ENCODE measurements around the gene FAM114A1. TPM values are rescaled to one million over a fixed set of nuclear protein-coding genes. Genes with fewer than 3 reads are reported as not detected.
"Not testable (repeated sequence)": the region's sequence is repeated elsewhere in the genome, so short reads cannot be mapped to it uniquely, and the experiment has no call there.

FAM114A1 gene
- total RNA-seq, 1 experiment from 2014 or later: 32.0 TPM

DNA sequence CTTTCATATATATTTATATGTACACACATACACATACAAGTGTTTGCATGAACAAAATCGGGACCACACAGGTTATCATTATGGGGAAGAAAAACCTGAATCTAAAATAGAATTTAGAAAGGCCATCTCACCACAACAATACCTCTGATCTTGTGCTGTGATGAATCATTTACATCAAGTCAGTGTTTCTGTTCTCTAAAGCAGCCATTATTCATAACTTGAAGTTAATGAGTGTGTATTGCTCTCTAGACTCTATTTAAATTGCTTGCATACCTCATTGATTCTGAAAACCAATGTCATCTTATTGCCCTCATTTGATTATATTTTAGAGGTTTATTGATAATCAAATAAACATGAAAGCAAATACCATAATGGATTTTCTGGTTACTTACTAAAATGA is 71.6 kb downstream of the FAM114A1 start:
- H3K9me3 ChIP-seq (ENCODE audit: control insufficient read depth, insufficient read depth, low read depth, low read length): no peaks in the 10 kb centered on the region
- no peak for TF ChIP-seq POLR2AphosphoS5 (IDR thresholded peaks at IDR 0.05; ENCODE audit: low read depth, low read length)
- TF ChIP-seq, protein P1, sequence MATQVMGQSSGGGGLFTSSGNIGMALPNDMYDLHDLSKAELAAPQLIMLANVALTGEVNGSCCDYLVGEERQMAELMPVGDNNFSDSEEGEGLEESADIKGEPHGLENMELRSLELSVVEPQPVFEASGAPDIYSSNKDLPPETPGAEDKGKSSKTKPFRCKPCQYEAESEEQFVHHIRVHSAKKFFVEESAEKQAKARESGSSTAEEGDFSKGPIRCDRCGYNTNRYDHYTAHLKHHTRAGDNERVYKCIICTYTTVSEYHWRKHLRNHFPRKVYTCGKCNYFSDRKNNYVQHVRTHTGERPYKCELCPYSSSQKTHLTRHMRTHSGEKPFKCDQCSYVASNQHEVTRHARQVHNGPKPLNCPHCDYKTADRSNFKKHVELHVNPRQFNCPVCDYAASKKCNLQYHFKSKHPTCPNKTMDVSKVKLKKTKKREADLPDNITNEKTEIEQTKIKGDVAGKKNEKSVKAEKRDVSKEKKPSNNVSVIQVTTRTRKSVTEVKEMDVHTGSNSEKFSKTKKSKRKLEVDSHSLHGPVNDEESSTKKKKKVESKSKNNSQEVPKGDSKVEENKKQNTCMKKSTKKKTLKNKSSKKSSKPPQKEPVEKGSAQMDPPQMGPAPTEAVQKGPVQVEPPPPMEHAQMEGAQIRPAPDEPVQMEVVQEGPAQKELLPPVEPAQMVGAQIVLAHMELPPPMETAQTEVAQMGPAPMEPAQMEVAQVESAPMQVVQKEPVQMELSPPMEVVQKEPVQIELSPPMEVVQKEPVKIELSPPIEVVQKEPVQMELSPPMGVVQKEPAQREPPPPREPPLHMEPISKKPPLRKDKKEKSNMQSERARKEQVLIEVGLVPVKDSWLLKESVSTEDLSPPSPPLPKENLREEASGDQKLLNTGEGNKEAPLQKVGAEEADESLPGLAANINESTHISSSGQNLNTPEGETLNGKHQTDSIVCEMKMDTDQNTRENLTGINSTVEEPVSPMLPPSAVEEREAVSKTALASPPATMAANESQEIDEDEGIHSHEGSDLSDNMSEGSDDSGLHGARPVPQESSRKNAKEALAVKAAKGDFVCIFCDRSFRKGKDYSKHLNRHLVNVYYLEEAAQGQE (IDR thresholded peaks at IDR 0.05; ENCODE audit: insufficient read depth in 1 of 2, low read depth in 2 of 2, low read length in 1 of 2): no peak
- TF ChIP-seq TCF7L2 (IDR thresholded peaks at IDR 0.05; ENCODE audit: low read depth, low read length): no peak
- TF ChIP-seq, protein P2, sequence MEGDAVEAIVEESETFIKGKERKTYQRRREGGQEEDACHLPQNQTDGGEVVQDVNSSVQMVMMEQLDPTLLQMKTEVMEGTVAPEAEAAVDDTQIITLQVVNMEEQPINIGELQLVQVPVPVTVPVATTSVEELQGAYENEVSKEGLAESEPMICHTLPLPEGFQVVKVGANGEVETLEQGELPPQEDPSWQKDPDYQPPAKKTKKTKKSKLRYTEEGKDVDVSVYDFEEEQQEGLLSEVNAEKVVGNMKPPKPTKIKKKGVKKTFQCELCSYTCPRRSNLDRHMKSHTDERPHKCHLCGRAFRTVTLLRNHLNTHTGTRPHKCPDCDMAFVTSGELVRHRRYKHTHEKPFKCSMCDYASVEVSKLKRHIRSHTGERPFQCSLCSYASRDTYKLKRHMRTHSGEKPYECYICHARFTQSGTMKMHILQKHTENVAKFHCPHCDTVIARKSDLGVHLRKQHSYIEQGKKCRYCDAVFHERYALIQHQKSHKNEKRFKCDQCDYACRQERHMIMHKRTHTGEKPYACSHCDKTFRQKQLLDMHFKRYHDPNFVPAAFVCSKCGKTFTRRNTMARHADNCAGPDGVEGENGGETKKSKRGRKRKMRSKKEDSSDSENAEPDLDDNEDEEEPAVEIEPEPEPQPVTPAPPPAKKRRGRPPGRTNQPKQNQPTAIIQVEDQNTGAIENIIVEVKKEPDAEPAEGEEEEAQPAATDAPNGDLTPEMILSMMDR (IDR thresholded peaks at IDR 0.05): no peak
- no peak for TF ChIP-seq SIN3A (IDR thresholded peaks at IDR 0.05; ENCODE audit: borderline replicate concordance, insufficient read depth, low read depth, low read length)
- no peak overlapping the region for H3K27ac ChIP-seq (ENCODE audit: low read length)
- intact Hi-C loops (cut with micrococcal nuclease; ENCODE audit: unreplicated experiment): no loop called here
- no peaks in the 10 kb centered on the region for H3K27me3 ChIP-seq (ENCODE audit: control insufficient read depth, insufficient read depth, low read length)
- ChIA-PET CTCF (no interaction called here), POLR2A (no interaction called here)
- no peaks in the 10 kb centered on the region for H3K36me3 ChIP-seq (ENCODE audit: control insufficient read depth, insufficient read depth, low read length)
- H3K4me1 ChIP-seq (ENCODE audit: control insufficient read depth, insufficient read depth, low read length): no peaks in the 10 kb centered on the region
- no peak overlapping the region for H3K4me3 ChIP-seq (ENCODE audit: low read depth in 2 of 2, low read length in 2 of 2)
- in situ Hi-C loops (cut with HindIII; ENCODE audit: low pct_unique_long_range_greater_than_20kb, low sequenced_read_pairs): no loop called here
- BruUV-seq (replicated peaks): no TSS peak
- ATAC-seq (no peak), DNase-seq (ENCODE audit: low read depth, low spot score) (no peak)

DNA sequence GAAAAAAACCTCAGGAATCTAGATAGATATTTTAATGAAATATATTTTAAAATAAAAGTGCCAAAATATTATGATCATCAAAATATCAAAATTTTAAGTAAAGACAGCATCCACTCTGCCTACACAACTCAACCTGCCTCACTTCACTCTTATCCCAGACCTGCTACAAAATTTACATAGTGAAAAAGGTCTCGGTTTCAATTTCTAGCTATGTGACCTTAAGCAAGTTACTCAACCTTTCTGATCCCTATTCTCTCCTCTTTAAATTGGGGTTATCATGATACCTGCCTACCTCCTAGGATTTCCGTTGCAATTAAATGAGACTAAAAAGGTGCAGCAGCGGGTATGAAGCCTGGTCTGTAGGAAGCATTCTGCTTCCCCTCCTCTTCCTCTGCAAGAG is 72.9 kb downstream of the FAM114A1 start:
- in situ Hi-C loops (cut with HindIII; ENCODE audit: low pct_unique_long_range_greater_than_20kb, low sequenced_read_pairs): no loop called here
- no TSS peak for BruUV-seq (replicated peaks)
- no peaks in the 10 kb centered on the region for H3K36me3 ChIP-seq (ENCODE audit: control insufficient read depth, insufficient read depth, low read length)

DNA sequence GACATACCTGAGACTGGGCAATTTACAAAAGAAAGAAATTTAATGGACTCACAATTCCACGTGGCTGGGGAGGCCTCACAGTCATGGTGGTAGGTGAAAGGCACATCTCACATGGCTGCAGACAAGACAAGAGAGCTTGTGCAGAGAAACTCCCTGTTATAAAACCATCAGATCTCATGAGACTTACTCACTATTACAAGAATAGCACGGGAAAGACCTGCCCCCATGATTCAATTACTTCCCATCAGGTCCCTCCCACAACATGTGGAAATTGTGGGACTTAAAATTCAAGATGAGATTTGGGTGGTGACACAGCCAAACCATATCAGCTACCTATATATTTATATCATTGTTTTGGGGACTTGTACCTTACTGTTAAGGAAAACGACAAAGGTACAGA is 74.3 kb downstream of the FAM114A1 start:
- BruUV-seq (replicated peaks); intact Hi-C loops (cut with micrococcal nuclease; ENCODE audit: unreplicated experiment); ATAC-seq; H3K36me3 ChIP-seq (ENCODE audit: control insufficient read depth, insufficient read depth, low read length); H3K27ac ChIP-seq (ENCODE audit: low read length); H3K4me3 ChIP-seq (ENCODE audit: low read depth in 2 of 2, low read length in 2 of 2); CTCF ChIA-PET; in situ Hi-C loops (cut with HindIII; ENCODE audit: low pct_unique_long_range_greater_than_20kb, low sequenced_read_pairs); H3K27me3 ChIP-seq (ENCODE audit: control insufficient read depth, insufficient read depth, low read length); DNase-seq (ENCODE audit: low read depth, low spot score); H3K9me3 ChIP-seq (ENCODE audit: control insufficient read depth, insufficient read depth, low read depth, low read length); H3K4me1 ChIP-seq (ENCODE audit: control insufficient read depth, insufficient read depth, low read length): not testable (repeated sequence)
- POLR2A ChIA-PET: interaction anchor here (0.6 kb wide), 1 partner anchor 204 kb away, joined by 4 read pairs; no protein-coding TSS in a partner anchor

More for the DNA sequence above, 72.9 kb downstream of the FAM114A1 start:
- ChIA-PET POLR2A (no interaction called here), CTCF (no interaction called here)
- no peaks in the 10 kb centered on the region for H3K9me3 ChIP-seq (ENCODE audit: control insufficient read depth, insufficient read depth, low read depth, low read length)
- no peak overlapping the region for H3K27ac ChIP-seq (ENCODE audit: low read length)
- no peaks in the 10 kb centered on the region for H3K4me1 ChIP-seq (ENCODE audit: control insufficient read depth, insufficient read depth, low read length)
- no peak for DNase-seq (ENCODE audit: low read depth, low spot score)
- intact Hi-C loops (cut with micrococcal nuclease; ENCODE audit: unreplicated experiment): no loop called here
- H3K4me3 ChIP-seq (ENCODE audit: low read depth in 2 of 2, low read length in 2 of 2): no peak overlapping the region
- no peak for ATAC-seq
- TF ChIP-seq, protein P2 (IDR thresholded peaks at IDR 0.05): no peak
- no peak for TF ChIP-seq POLR2AphosphoS5 (IDR thresholded peaks at IDR 0.05; ENCODE audit: low read depth, low read length)
- TF ChIP-seq TCF7L2 (IDR thresholded peaks at IDR 0.05; ENCODE audit: low read depth, low read length): no peak
- TF ChIP-seq, protein P1 (IDR thresholded peaks at IDR 0.05; ENCODE audit: insufficient read depth in 1 of 2, low read depth in 2 of 2, low read length in 1 of 2): no peak
- no peak for TF ChIP-seq SIN3A (IDR thresholded peaks at IDR 0.05; ENCODE audit: borderline replicate concordance, insufficient read depth, low read depth, low read length)
- H3K27me3 ChIP-seq (ENCODE audit: control insufficient read depth, insufficient read depth, low read length): no peaks in the 10 kb centered on the region
